HepG2 (cell line): ENCODE data around the gene NUP93. TPM values are rescaled to one million over a fixed set of nuclear protein-coding genes. Genes with fewer than 3 reads are reported as not detected.

Source experiments
- ARID5B ChIP-seq: IDR thresholded peaks from 2 replicates; pipeline ENCODE4 v1.4.0; 2020; ENCODE audit warnings: mild to moderate bottlenecking, missing genetic modification reagents
- CAMTA2 ChIP-seq: sonication (generic); formaldehyde crosslinking; IDR thresholded peaks from 2 replicates; pipeline ENCODE4 v1.4.0; 2020; ENCODE audit warnings: mild to moderate bottlenecking, missing genetic modification reagents, borderline replicate concordance
- HDAC6 ChIP-seq: fragments of 200-600 bp; sonication (generic); IDR thresholded peaks from 2 replicates; pipeline ENCODE4 v1.7.0; 2017; ENCODE audit warnings: mild to moderate bottlenecking, antibody characterized with exemption, low read length, low read depth
- HNF1B ChIP-seq: sonication (generic); formaldehyde crosslinking; IDR thresholded peaks from 2 replicates; pipeline ENCODE4 v1.5.1; 2020; ENCODE audit warnings: mild to moderate bottlenecking, moderate library complexity, missing genetic modification reagents
- HOXA3 ChIP-seq: sonication (generic); formaldehyde crosslinking; IDR thresholded peaks from 2 replicates; pipeline ENCODE4 v1.5.0; 2020; ENCODE audit warnings: missing genetic modification reagents
- JUNB ChIP-seq: sonication (generic); formaldehyde crosslinking; IDR thresholded peaks from 2 replicates; pipeline ENCODE4 v1.8.0; 2022; ENCODE audit warnings: missing genetic modification reagents, mild to moderate bottlenecking, borderline replicate concordance
- MAFK ChIP-seq, 2 experiments: IDR thresholded peaks in 1 of 2; conservative IDR thresholded peaks in 1 of 2; 2 replicates each; pipeline ENCODE4 v1.6.1; 2011; ENCODE audit warnings: improper control_type of control experiment in 2 of 2, low read length in 2 of 2
- MXD1 ChIP-seq: sonication (generic); formaldehyde crosslinking; IDR thresholded peaks from 2 replicates; pipeline ENCODE4 v1.4.0; 2020; ENCODE audit warnings: mild to moderate bottlenecking, missing genetic modification reagents
- NFATC3 ChIP-seq: sonication (generic); formaldehyde crosslinking; IDR thresholded peaks from 2 replicates; pipeline ENCODE4 v1.5.1; 2020; ENCODE audit warnings: mild to moderate bottlenecking, missing genetic modification reagents
- PLSCR1 ChIP-seq: sonication (generic); formaldehyde crosslinking; IDR thresholded peaks from 2 replicates; pipeline ENCODE4 v1.5.0; 2020; ENCODE audit warnings: missing genetic modification reagents, mild to moderate bottlenecking, borderline replicate concordance
- SNAPC5 ChIP-seq: sonication (generic); formaldehyde crosslinking; IDR thresholded peaks from 2 replicates; pipeline ENCODE4 v1.8.1; 2023; ENCODE audit warnings: mild to moderate bottlenecking, missing genetic modification reagents, borderline replicate concordance
- TFE3 ChIP-seq: IDR thresholded peaks from 2 replicates; pipeline ENCODE4 v1.6.1; 2016
- ZNF281 ChIP-seq: sonication (generic); formaldehyde crosslinking; IDR thresholded peaks from 2 replicates; pipeline ENCODE4 v1.4.0; 2020; ENCODE audit warnings: missing genetic modification reagents, borderline replicate concordance
- ZNF839 ChIP-seq: sonication (generic); formaldehyde crosslinking; IDR thresholded peaks from 2 replicates; pipeline ENCODE4 v1.4.0; 2020; ENCODE audit warnings: missing genetic modification reagents, mild to moderate bottlenecking, borderline replicate concordance
- ZNF841 ChIP-seq: sonication (generic); formaldehyde crosslinking; IDR thresholded peaks from 2 replicates; pipeline ENCODE4 v1.8.1; 2023; ENCODE audit warnings: missing genetic modification reagents, borderline replicate concordance
- polyA plus RNA-seq, 8 experiments: library from polyadenylated mRNA; depleted of rRNA in 3 of 8; stranded (reverse) in 7 of 8; unstranded in 1 of 8; fragments of >200 nt; fragmentation: Illumina TruSeq in 4 of 8; extraction: Trizol in 4 of 8; gene quantifications; 2 replicates each; pipeline versions ENCODE4 v1.2.1 to v1.2.3, GENCODE V29; 2011 to 2016; ENCODE audit warnings: low read depth in 4 of 8, missing spikeins in 1 of 8, mixed read lengths in 1 of 8; ENCODE audit not compliant: insufficient read depth in 1 of 8
- total RNA-seq, 5 experiments: library from RNA; depleted of rRNA; stranded (reverse); fragments of >200 nt; fragmentation: Illumina TruSeq; extraction: Trizol; gene quantifications; 2 replicates each; pipeline ENCODE4 v1.2.3, GENCODE V29; 2016; ENCODE audit warnings: low read depth in 1 of 5

The NUP93 gene
- total and polyA plus RNA-seq, 2 of the 13 experiments (the other 11 are each of a cell fraction or from before 2014, with no cell fraction given): 58.5 to 140 TPM

GRCh38 chr16:56861092-56861610 lies 131.2 kb downstream of the NUP93 start (continued):
- TF ChIP-seq ZNF841 (CRISPR knock-in tag): no peak
- no peak for TF ChIP-seq MXD1 (CRISPR knock-in tag)
- no peak for TF ChIP-seq ZNF281
- TF ChIP-seq HOXA3: no peak
- no peak for TF ChIP-seq TFE3 (CRISPR knock-in tag)
- TF ChIP-seq HDAC6: no peak
- TF ChIP-seq CAMTA2 (CRISPR knock-in tag): no peak
- TF ChIP-seq ARID5B (CRISPR knock-in tag): 0 out of 2 replicates have a peak, but pooled peaks have one; percentile 3
- 0 out of 2 replicates have a peak, but pooled peaks have one; percentile 14 for TF ChIP-seq HNF1B (CRISPR knock-in tag)
- TF ChIP-seq JUNB: no peak
- TF ChIP-seq PLSCR1: no peak
- no peak for TF ChIP-seq MAFK (conservative IDR thresholded peaks at IDR 0.05 in 1 of 2, IDR thresholded peaks at IDR 0.05 in 1 of 2; ENCODE audit: low read length in 2 of 2)
- no peak for TF ChIP-seq NFATC3 (CRISPR knock-in tag)
- TF ChIP-seq ZNF839 (CRISPR knock-in tag): no peak
- TF ChIP-seq SNAPC5 (CRISPR knock-in tag): no peak
